ENCODE measurements around the gene RRP12. TPM values are rescaled to one million over a fixed set of nuclear protein-coding genes. Genes with fewer than 3 reads are reported as not detected.

Gene RRP12
- polyA plus RNA-seq, 1 of the 3 experiments (the other 2 are of a cell fraction) = 46.4 TPM

- TF ChIP-seq EP300 (IDR thresholded peaks at IDR 0.05; ENCODE audit: borderline replicate concordance in 1 of 2, low read depth in 1 of 2, low read length in 1 of 2) (no peak), FOXJ3 (CRISPR knock-in tag; IDR thresholded peaks at IDR 0.05) (no peak), FOXM1 (IDR thresholded peaks at IDR 0.05; ENCODE audit: low read depth) (no peak), GABPA (IDR thresholded peaks at IDR 0.05; ENCODE audit: low read depth) (peak; percentile 67), USF1 (IDR thresholded peaks at IDR 0.05; ENCODE audit: borderline replicate concordance, low read depth) (no peak), RXRA (IDR thresholded peaks at IDR 0.05; ENCODE audit: borderline replicate concordance, low read depth) (no peak), GATA2 (CRISPR knock-in tag; IDR thresholded peaks at IDR 0.05) (no peak), RFX5 (IDR thresholded peaks at IDR 0.05; ENCODE audit: low read length) (no peak), TCF12 (IDR thresholded peaks at IDR 0.05) (no peak)
- TF ChIP-seq, protein P1, sequence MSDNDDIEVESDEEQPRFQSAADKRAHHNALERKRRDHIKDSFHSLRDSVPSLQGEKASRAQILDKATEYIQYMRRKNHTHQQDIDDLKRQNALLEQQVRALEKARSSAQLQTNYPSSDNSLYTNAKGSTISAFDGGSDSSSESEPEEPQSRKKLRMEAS (IDR thresholded peaks at IDR 0.05; ENCODE audit: low read depth) = peak; percentile 24; the same call in 1 of the 2 replicates
- TF ChIP-seq, protein P2, sequence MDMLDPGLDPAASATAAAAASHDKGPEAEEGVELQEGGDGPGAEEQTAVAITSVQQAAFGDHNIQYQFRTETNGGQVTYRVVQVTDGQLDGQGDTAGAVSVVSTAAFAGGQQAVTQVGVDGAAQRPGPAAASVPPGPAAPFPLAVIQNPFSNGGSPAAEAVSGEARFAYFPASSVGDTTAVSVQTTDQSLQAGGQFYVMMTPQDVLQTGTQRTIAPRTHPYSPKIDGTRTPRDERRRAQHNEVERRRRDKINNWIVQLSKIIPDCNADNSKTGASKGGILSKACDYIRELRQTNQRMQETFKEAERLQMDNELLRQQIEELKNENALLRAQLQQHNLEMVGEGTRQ (IDR thresholded peaks at IDR 0.05; ENCODE audit: borderline replicate concordance, low read depth, low read length) = peak; percentile 45; the same call in 1 of the 2 replicates
Measured at GRCh38 chr10:97445722-97446639, 44.8 kb upstream of the RRP12 start, which contains the start of the genes EXOSC1 and ZDHHC16 (continued).

DNA sequence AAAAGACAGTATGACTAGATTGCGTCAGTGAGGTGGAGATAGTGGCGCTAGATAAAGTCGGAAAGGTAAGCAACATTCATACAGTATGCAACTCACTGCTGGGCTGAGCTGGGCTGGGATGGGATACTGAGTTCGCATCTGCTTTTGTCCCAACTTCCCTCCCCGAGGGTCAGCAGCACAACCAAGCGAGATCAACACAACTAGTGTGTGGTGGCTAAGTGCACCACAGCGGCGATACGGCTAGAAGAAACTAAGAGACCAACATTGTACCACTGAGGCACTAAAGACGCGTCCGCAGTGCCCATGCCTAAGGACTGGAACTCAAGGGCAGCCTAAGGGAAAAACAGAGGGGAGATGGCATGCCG lies 44.2 kb upstream of the RRP12 start:
- peaks cover 77% of the 10 kb centered on the region for H3K79me2 ChIP-seq (ENCODE audit: insufficient read depth)
- TF ChIP-seq ELF1 (IDR thresholded peaks at IDR 0.05) (no peak), RXRA (IDR thresholded peaks at IDR 0.05; ENCODE audit: borderline replicate concordance, low read depth) (no peak), FOXJ3 (CRISPR knock-in tag; IDR thresholded peaks at IDR 0.05) (no peak), TAF1 (IDR thresholded peaks at IDR 0.05; ENCODE audit: borderline replicate concordance, low read depth, low read length) (no peak), RCOR1 (IDR thresholded peaks at IDR 0.05; ENCODE audit: low read length) (no peak), YY1 (IDR thresholded peaks at IDR 0.05; ENCODE audit: low read depth) (no peak), TEAD4 (IDR thresholded peaks at IDR 0.05; ENCODE audit: borderline replicate concordance, insufficient read depth) (no peak), CTCF (IDR thresholded peaks at IDR 0.05) (no peak), FOXM1 (IDR thresholded peaks at IDR 0.05; ENCODE audit: low read depth) (no peak), POLR2AphosphoS5 (IDR thresholded peaks at IDR 0.05; ENCODE audit: low read depth, low read length) (no peak), RAD21 (IDR thresholded peaks at IDR 0.05; ENCODE audit: low read length) (no peak), GABPA (IDR thresholded peaks at IDR 0.05; ENCODE audit: low read depth) (no peak), SMC3 (IDR thresholded peaks at IDR 0.05; ENCODE audit: low read depth, low read length) (no peak), REST (IDR thresholded peaks at IDR 0.05; ENCODE audit: low read depth, low read length) (no peak)
- POLR2A ChIA-PET = no interaction called here
- peak overlapping the region; percentile 80 to 93 for H3K4me3 ChIP-seq (ENCODE audit: low read depth in 2 of 2, low read length in 1 of 2)
- H2AFZ ChIP-seq (ENCODE audit: low read depth) = peak overlapping the region; percentile 85
- peak overlapping the region; percentile 79 for H3K4me2 ChIP-seq
- H3K27me3 ChIP-seq (ENCODE audit: insufficient read depth) = no peaks in the 10 kb centered on the region
- 3% methylated on average over 6 of the region's 13 CpGs for WGBS (ENCODE audit: low lambda C conversion rate)
- no peaks in the 10 kb centered on the region for H3K9me2 ChIP-seq
- no peak for DNase-seq
- CTCF ChIA-PET = interaction anchor here (1.3 to 2.0 kb wide), 4 partner anchors 37 to 231 kb away, joined by 3 to 6 read pairs (median 4); no protein-coding TSS in a partner anchor
- H3K9me3 ChIP-seq = no peaks in the 10 kb centered on the region
- no peaks in the 10 kb centered on the region for H3F3A ChIP-seq (replicated peaks; ENCODE audit: insufficient read depth)
- peak overlapping the region; percentile 60 to 71; a peak in 3 of 4 replicates for H3K27ac ChIP-seq (ENCODE audit: low read depth in 2 of 2, low read length in 1 of 2)
- H3K4me1 ChIP-seq (ENCODE audit: control insufficient read depth in 1 of 2, insufficient read depth in 2 of 2, low read depth in 1 of 2, low read length in 1 of 2) = peaks cover 7 to 9% of the 10 kb centered on the region in 2 experiments; a peak in 3 of 4 replicates
- H3K9ac ChIP-seq = peak overlapping the region; percentile 75
- peaks cover 5% of the 10 kb centered on the region; the same call in 1 of the 2 replicates for H4K20me1 ChIP-seq (ENCODE audit: insufficient read depth)
- peaks cover 5 to 19% of the 10 kb centered on the region in 2 experiments for H3K36me3 ChIP-seq (replicated peaks in 1 of 2; ENCODE audit: control insufficient read depth in 1 of 2, insufficient read depth in 2 of 2, low read length in 1 of 2)
